Heart left ventricle (tissue), 16 donors: ENCODE data around the gene CFAP20. TPM values are rescaled to one million over a fixed set of nuclear protein-coding genes. Genes with fewer than 3 reads are reported as not detected.

Experiments
- ATAC-seq, 4 donors: fragments of 200-7000 bp; cut with Tn5 transposase; one replicate each; pipeline ENCODE4 v1.9.1; 2020 to 2022; ENCODE audit warnings: moderate library complexity in 4 of 4, mild to moderate bottlenecking in 3 of 4, moderate number of reproducible peaks in 1 of 4
- DNase-seq, 5 donors: peaks; one replicate each; pipeline ENCODE4 v3.0.0-alpha.2; 2020
- H3K27ac ChIP-seq, 12 donors: fragments of 200-600 bp; sonication (generic) in 4 of 12; one replicate each; pipeline versions ENCODE4 v1.5.0 to v1.8.0; 2016 to 2022; ENCODE audit warnings: mild to moderate bottlenecking in 2 of 12
- H3K27me3 ChIP-seq, 9 donors: fragments of 200-600 bp; sonication (generic) in 2 of 9; one replicate each; pipeline versions ENCODE4 v1.5.1 to v1.8.0; 2016 to 2022; ENCODE audit warnings: mild to moderate bottlenecking in 3 of 9
- H3K36me3 ChIP-seq, 9 donors: fragments of 200-600 bp; sonication (generic) in 2 of 9; one replicate each; pipeline versions ENCODE4 v1.5.0 to v1.8.0; 2018 to 2022; ENCODE audit warnings: mild to moderate bottlenecking in 2 of 9
- H3K4me1 ChIP-seq, 12 donors: fragments of 200-600 bp; sonication (generic) in 4 of 12; one replicate each; pipeline versions ENCODE4 v1.5.0 to v1.8.0; 2016 to 2022; ENCODE audit warnings: mild to moderate bottlenecking in 3 of 12
- H3K4me3 ChIP-seq, 12 donors: fragments of 200-600 bp; sonication (generic) in 4 of 12; one replicate each; pipeline versions ENCODE4 v1.5.0 to v1.8.0; 2017 to 2022; ENCODE audit warnings: mild to moderate bottlenecking in 9 of 12, moderate library complexity in 4 of 12
- H3K9me3 ChIP-seq, 12 donors: fragments of 200-600 bp; sonication (generic) in 4 of 12; one replicate each; pipeline versions ENCODE4 v1.5.0 to v1.8.0; 2016 to 2022; ENCODE audit warnings: mild to moderate bottlenecking in 1 of 12
- CTCF ChIP-seq, 12 donors: fragments of 200-600 bp; sonication (generic) in 4 of 12; IDR thresholded peaks; one replicate each; pipeline versions ENCODE4 v1.5.0 to v1.8.0; 2018 to 2022; ENCODE audit warnings: antibody characterized with exemption in 12 of 12, mild to moderate bottlenecking in 5 of 12
- POLR2A ChIP-seq, 2 donors: fragments of 450-650 bp; IDR thresholded peaks; one replicate each; pipeline ENCODE4 v1.6.1; 2017; ENCODE audit warnings: antibody characterized with exemption in 2 of 2, mild to moderate bottlenecking in 2 of 2, moderate library complexity in 2 of 2
- WGBS, 4 donors: extraction: QIAGEN DNeasy Blood & Tissue Kit in 2 of 4; methylation state at CpG; one replicate each; pipeline versions ENCODE4 v1.1.5 to v1.1.7; 2013 to 2018; 5-methylcytosine and 5-hydroxymethylcytosine counted together
- intact Hi-C, 10 donors: fragments of 100-400 bp; cut with DNase I; formaldehyde crosslinking; loops; one replicate each; pipeline versions ENCODE4 v1.11.1 to v1.14.2; 2022
- polyA plus RNA-seq, 2 donors: library from polyadenylated mRNA; stranded (reverse); fragments of 200-250 nt; gene quantifications; one replicate each; pipeline ENCODE4 v1.2.3, GENCODE V29; 2013
- total RNA-seq, 9 donors: library from RNA; depleted of rRNA in 2 of 9; stranded (reverse); fragments of >200 nt in 2 of 9; fragmentation: NEBNext Ultra II Directional in 3 of 9; extraction: Animal tissue kit (Norgen Biotek cat#: 25700) in 3 of 9; gene quantifications; one replicate each; pipeline versions ENCODE4 v1.1.0 to v1.2.4, GENCODE V29; 2016 to 2023
- donor health status: ischemic (EF 13 %, LVEDD 7.1; RV severe dilation, severe dysfunction).
- donor health status: healthy with polysubstance abuse.
- donor health status: DM: no; HTN: yes; CAD: no.
- donor health status: DM: no; HTN: no; CAD: no.
- donor health status: ischemic (EF 25% LVEDD 6.9; RV normal size, moderate dysfunction).
- donor health status: ischemic (EF 25% LVEDD 5.7; RV mildly dilated, moderate dysfunction).
- donor health status: healthy.
- donor health status: DM: yes; HTN: yes; CAD: no.
- donor health status: ischemic (EF 35%, LVEDD 5.7; RV mildly dilated, moderate dysfunction).
- donor health status: nonischemic (EF 11% LVEDD 7.7; RV severe dilation, severe dysfunction).
- donor health status: DM: yes; HTN: yes; CAD: no.
- donor health status: PGD.
- donor health status: ischemic (EF 29% LVEDD 5.4; RV normal size, mild dysfunction).
- donor health status: nonischemic (EF 23%, LVEDD 6.1; RV moderate dilation, normal function).

Gene CFAP20
- total and polyA plus RNA-seq, 11 donors = 22.7 to 60.4 (median 36.3) TPM

- Histone ChIP-seq H3K4me3 (no peak overlapping the region), H3K9me3 (no peaks in the 10 kb centered on the region), H3K27me3 (no peaks in the 10 kb centered on the region), H3K4me1 (peaks cover 0 to 30% (median 13%) of the 10 kb centered on the region in 12 donors), H3K36me3 (peaks cover 0 to 42% (median 38%) of the 10 kb centered on the region in 9 donors), H3K27ac (no peak overlapping the region)
- TF ChIP-seq CTCF (IDR thresholded peaks at IDR 0.05) = no peak
- TF ChIP-seq POLR2A (IDR thresholded peaks at IDR 0.05) = no peak
- ATAC-seq (no peak), DNase-seq (no peak)
- intact Hi-C loops = no loop called here
- 77 to 81% (median 78%) methylated on average over 3 of the region's 3 CpGs for WGBS, 4 donors
These were observed 17.9 kb downstream of the CFAP20 start for GRCh38 chr16:58111302-58111627.

- Histone ChIP-seq H3K27me3 (no peaks in the 10 kb centered on the region), H3K4me3 (no peak overlapping the region), H3K9me3 (no peaks in the 10 kb centered on the region), H3K4me1 (peaks cover 0 to 24% (median 9%) of the 10 kb centered on the region in 12 donors), H3K36me3 (peaks cover 0 to 37% (median 32%) of the 10 kb centered on the region in 9 donors), H3K27ac (no peak overlapping the region)
- WGBS, 4 donors = 25 to 41% (median 39%) methylated on average over 12 of the region's 12 CpGs
- TF ChIP-seq POLR2A (IDR thresholded peaks at IDR 0.05) = no peak
- TF ChIP-seq CTCF (IDR thresholded peaks at IDR 0.05) = no peak
- DNase-seq (no peak), ATAC-seq (no peak)
- intact Hi-C loops = no loop called here
These were observed 18.4 kb downstream of the CFAP20 start for GRCh38 chr16:58110571-58111301.

GRCh38 chr16:58109881-58110280 lies 19.3 kb downstream of the CFAP20 start:
- peaks cover 0 to 23% (median 5%) of the 10 kb centered on the region in 12 donors for H3K4me1 ChIP-seq
- H3K36me3 ChIP-seq = peaks cover 0 to 29% (median 24%) of the 10 kb centered on the region in 9 donors
- TF ChIP-seq POLR2A (IDR thresholded peaks at IDR 0.05) (no peak), CTCF (IDR thresholded peaks at IDR 0.05) (no peak)
- H3K4me3 ChIP-seq = no peak overlapping the region
- intact Hi-C loops = no loop called here
- ATAC-seq (no peak), DNase-seq (no peak)
- 80 to 90% (median 84%) methylated on average over 2 of the region's 2 CpGs for WGBS, 4 donors
- H3K27ac ChIP-seq = no peak overlapping the region
- H3K27me3 ChIP-seq = no peaks in the 10 kb centered on the region
- no peaks in the 10 kb centered on the region for H3K9me3 ChIP-seq

GRCh38 chr16:58109330-58109729 lies 19.9 kb downstream of the CFAP20 start:
- no peaks in the 10 kb centered on the region for H3K9me3 ChIP-seq
- intact Hi-C loops = no loop called here
- no peak for DNase-seq
- ATAC-seq = no peak
- H3K4me1 ChIP-seq = peaks cover 0 to 17% (median 4%) of the 10 kb centered on the region in 12 donors
- TF ChIP-seq CTCF (IDR thresholded peaks at IDR 0.05) = no peak
- no peak for TF ChIP-seq POLR2A (IDR thresholded peaks at IDR 0.05)
- 85 to 92% (median 85%) methylated on average over 8 of the region's 8 CpGs for WGBS, 4 donors
- H3K36me3 ChIP-seq = peaks cover 0 to 23% (median 18%) of the 10 kb centered on the region in 9 donors
- no peak overlapping the region for H3K4me3 ChIP-seq
- H3K27me3 ChIP-seq = no peaks in the 10 kb centered on the region
- no peak overlapping the region for H3K27ac ChIP-seq
